ENCODE data around the gene LEKR1. TPM values are rescaled to one million over a fixed set of nuclear protein-coding genes. Genes with fewer than 3 reads are reported as not detected.
A peak's percentile ranks its signal among the peaks of the same experiment; 100 is the strongest.

The LEKR1 gene
- total RNA-seq, 2 experiments from 2014 or later = 0.68 to 0.81 TPM

DNA sequence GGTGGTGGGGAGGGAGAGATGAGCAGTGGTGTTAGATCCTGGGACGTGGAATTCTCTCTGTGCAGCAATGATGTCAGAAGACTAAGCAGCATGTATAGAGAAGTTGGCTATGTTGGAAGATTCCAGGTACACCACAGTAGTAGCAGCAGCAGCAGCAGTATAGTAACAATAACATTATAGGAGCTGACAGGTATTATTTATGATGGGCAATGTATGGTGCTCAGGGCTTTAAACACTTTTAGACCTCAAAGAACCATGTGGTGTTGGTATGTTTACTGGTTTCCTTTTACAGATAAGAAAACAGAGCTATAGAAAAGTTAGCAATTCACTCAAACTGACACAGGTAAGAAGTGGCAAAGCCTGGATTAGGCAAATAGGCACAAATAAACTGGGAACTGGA, 229.9 kb downstream of the LEKR1 start:
- no peaks in the 10 kb centered on the region for H3K36me3 Mint-ChIP-seq (ENCODE audit: low read depth)
- no peak for ATAC-seq
- H3K9me3 Mint-ChIP-seq (ENCODE audit: insufficient read depth) = no peaks in the 10 kb centered on the region
- POLR2A ChIA-PET = no interaction called here
- CTCF ChIA-PET = interaction anchor here (0.7 kb wide), 1 partner anchor 30 kb away, joined by 3 read pairs; no protein-coding TSS in a partner anchor
- no peak overlapping the region for H3K4me3 Mint-ChIP-seq
- H3K27me3 Mint-ChIP-seq (ENCODE audit: low read depth) = peaks cover 6% of the 10 kb centered on the region
- H3K4me1 Mint-ChIP-seq (ENCODE audit: low read depth) = no peaks in the 10 kb centered on the region
- no peak for DNase-seq
- no peak overlapping the region for H3K27ac Mint-ChIP-seq

DNA sequence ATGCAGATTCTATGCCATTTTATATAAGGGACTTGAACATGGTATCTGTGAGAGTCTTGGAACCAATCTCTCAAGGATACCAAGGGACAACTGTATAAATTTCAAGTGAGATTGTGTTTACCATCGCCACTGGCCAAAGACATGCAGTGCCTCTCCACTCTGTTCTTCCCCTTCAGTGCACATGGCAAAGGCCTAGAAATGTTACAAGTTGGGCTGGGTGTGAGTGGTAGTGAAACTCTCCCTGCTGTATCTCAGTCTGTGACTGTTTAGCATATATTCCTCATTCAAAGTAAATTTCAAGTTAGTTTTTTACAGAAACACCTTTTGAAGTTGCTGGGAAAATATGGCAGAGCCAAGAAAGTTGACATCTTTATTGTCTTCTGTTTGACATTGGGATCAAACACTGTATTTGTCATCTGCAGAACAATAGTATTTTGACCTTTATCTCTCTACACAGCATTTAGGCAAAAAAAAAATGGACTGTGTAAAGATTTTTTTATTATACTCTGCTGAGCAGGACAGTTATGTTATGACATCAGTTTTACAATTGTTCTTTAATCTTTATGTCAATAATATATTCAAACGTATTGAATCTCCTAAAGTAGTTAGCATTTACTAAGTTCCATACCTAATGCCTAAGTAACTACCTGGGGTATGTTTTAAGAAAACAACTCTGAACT, 232.4 kb downstream of the LEKR1 start:
- Mint-ChIP-seq H3K9me3 (ENCODE audit: insufficient read depth) (no peaks in the 10 kb centered on the region), H3K27me3 (ENCODE audit: low read depth) (peaks cover 5% of the 10 kb centered on the region), H3K36me3 (ENCODE audit: low read depth) (no peaks in the 10 kb centered on the region), H3K4me1 (ENCODE audit: low read depth) (no peaks in the 10 kb centered on the region), H3K4me3 (no peak overlapping the region), H3K27ac (no peak overlapping the region)
- DNase-seq = no peak
- no peak for ATAC-seq
- ChIA-PET POLR2A (no interaction called here), CTCF (no interaction called here)

DNA sequence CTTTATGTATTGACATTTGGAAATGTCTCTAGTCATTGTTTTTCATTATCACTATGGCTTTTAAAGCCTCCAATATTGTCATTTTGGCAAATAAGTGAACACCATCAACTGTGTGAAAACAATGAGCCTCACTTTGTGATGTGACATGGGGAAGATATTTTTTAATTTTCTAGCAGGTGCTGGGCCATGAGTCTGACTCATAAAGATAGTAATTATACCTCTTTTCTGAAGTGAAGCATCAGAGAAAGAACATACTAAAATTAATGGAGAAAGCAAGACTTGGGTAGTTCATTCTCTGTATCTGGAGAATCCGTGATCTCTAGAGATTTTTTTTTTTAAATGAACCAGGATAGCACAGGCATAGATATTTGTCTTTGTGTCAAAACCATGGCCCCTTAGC, 233.0 kb downstream of the LEKR1 start:
- CTCF ChIA-PET = no interaction called here
- DNase-seq (no peak), ATAC-seq (no peak)
- Mint-ChIP-seq H3K27ac (no peak overlapping the region), H3K4me3 (no peak overlapping the region), H3K4me1 (ENCODE audit: low read depth) (no peaks in the 10 kb centered on the region), H3K9me3 (ENCODE audit: insufficient read depth) (no peaks in the 10 kb centered on the region), H3K36me3 (ENCODE audit: low read depth) (no peaks in the 10 kb centered on the region), H3K27me3 (ENCODE audit: low read depth) (peaks cover 5% of the 10 kb centered on the region)
- POLR2A ChIA-PET = no interaction called here

DNA sequence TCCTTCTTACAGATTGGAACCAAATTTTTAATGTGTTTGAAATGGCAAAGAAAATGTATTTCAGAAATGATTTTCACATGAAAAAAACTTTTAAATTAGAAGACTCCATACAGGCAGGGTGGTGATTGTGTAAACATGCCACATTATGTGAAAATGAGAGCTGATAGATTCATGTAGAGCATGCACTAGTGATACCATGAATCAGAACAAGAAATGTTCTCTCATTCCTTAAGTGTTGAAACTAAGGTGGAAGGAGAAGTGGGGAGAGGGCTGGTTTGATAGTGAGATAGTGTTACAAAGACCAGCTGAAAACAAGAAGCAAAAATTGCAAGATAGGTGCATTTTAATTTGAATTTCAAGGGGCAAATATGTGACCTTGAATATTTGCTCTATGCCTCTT, 233.5 kb downstream of the LEKR1 start:
- no peak overlapping the region for H3K27ac Mint-ChIP-seq
- ATAC-seq = no peak
- H3K4me3 Mint-ChIP-seq = no peak overlapping the region
- POLR2A ChIA-PET = no interaction called here
- H3K9me3 Mint-ChIP-seq (ENCODE audit: insufficient read depth) = no peaks in the 10 kb centered on the region
- no peaks in the 10 kb centered on the region for H3K4me1 Mint-ChIP-seq (ENCODE audit: low read depth)
- H3K27me3 Mint-ChIP-seq (ENCODE audit: low read depth) = peaks cover 5% of the 10 kb centered on the region
- CTCF ChIA-PET = no interaction called here
- H3K36me3 Mint-ChIP-seq (ENCODE audit: low read depth) = no peaks in the 10 kb centered on the region
- DNase-seq = no peak

DNA sequence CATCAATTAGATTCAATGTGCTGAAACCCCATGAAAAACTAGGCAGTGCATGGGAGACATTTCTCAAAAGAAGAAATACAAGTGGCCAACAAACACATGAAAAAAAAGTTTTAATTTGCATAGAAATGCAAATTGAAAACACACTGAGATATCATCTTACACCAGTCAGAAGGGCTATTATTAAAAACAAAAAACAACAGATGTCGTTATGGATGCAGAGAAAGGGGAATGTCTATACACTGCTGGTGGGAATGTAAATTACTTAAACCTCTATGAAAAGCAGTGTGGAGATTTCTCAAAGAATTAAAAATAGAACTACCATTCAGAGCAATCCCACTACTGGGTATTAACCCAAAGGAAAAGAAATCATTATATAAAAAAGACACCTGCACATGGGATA, 235.1 kb downstream of the LEKR1 start:
- no peak for DNase-seq
- Mint-ChIP-seq H3K36me3 (ENCODE audit: low read depth) (no peaks in the 10 kb centered on the region), H3K27me3 (ENCODE audit: low read depth) (peaks cover 4% of the 10 kb centered on the region), H3K4me1 (ENCODE audit: low read depth) (peaks cover 2% of the 10 kb centered on the region), H3K4me3 (no peak overlapping the region), H3K27ac (no peak overlapping the region), H3K9me3 (ENCODE audit: insufficient read depth) (no peaks in the 10 kb centered on the region)
- no peak for ATAC-seq
- ChIA-PET POLR2A (no interaction called here), CTCF (no interaction called here)

DNA sequence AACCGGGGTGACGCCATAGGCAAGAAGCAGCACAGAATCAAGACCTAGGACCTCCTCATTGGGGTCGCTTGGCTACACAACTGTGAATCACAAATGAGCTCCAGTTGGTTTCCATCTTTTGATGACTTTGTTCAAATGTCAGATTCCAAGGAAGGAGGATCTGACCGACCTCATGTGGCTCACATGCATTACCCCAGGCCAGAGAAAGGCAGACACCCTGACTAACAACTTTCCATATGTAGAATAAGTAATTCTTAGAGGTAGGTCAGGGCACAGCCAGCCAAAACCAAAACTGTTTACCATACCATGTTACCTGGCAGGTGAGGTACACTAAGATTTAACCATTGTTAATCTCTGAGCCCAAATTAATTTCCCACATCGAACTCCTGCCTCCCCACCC, 237.3 kb downstream of the LEKR1 start:
- Mint-ChIP-seq H3K4me1 (ENCODE audit: low read depth) (peaks cover 21% of the 10 kb centered on the region), H3K9me3 (ENCODE audit: insufficient read depth) (no peaks in the 10 kb centered on the region), H3K4me3 (no peak overlapping the region), H3K27ac (no peak overlapping the region), H3K36me3 (ENCODE audit: low read depth) (no peaks in the 10 kb centered on the region), H3K27me3 (ENCODE audit: low read depth) (peaks cover 2% of the 10 kb centered on the region)
- ChIA-PET POLR2A (no interaction called here), CTCF (interaction anchor here (1.1 to 1.3 kb wide), 2 partner anchors 68 to 387 kb away, joined by 3 read pairs; no protein-coding TSS in a partner anchor)
- no peak for DNase-seq
- no peak for ATAC-seq

DNA sequence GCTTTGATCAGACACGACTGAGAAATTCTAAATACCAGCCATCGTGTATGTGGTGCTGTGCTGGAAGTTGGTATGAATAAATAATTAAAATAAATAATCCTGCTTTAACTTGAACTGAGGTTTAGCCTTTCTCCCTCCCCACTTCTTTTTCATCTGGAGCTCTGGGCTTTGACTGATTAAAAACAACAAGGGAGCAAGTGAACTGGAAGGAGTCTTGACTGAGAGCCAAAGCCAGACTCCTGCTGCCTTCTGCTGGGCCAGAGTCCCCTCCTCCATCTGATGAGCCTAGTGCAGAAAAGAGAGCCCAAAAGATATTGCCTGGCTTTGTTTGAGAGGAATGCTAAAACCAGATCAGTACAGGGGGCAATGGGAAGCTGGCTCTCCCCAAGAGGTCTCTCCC, 237.8 kb downstream of the LEKR1 start:
- POLR2A ChIA-PET = no interaction called here
- Mint-ChIP-seq H3K27me3 (ENCODE audit: low read depth) (peaks cover 2% of the 10 kb centered on the region), H3K36me3 (ENCODE audit: low read depth) (no peaks in the 10 kb centered on the region), H3K4me1 (ENCODE audit: low read depth) (peaks cover 24% of the 10 kb centered on the region), H3K27ac (no peak overlapping the region), H3K4me3 (no peak overlapping the region), H3K9me3 (ENCODE audit: insufficient read depth) (no peaks in the 10 kb centered on the region)
- ATAC-seq (no peak), DNase-seq (no peak)
- CTCF ChIA-PET = interaction anchor here (1.1 to 1.3 kb wide), 2 partner anchors 67 to 388 kb away, joined by 3 read pairs; no protein-coding TSS in a partner anchor

DNA sequence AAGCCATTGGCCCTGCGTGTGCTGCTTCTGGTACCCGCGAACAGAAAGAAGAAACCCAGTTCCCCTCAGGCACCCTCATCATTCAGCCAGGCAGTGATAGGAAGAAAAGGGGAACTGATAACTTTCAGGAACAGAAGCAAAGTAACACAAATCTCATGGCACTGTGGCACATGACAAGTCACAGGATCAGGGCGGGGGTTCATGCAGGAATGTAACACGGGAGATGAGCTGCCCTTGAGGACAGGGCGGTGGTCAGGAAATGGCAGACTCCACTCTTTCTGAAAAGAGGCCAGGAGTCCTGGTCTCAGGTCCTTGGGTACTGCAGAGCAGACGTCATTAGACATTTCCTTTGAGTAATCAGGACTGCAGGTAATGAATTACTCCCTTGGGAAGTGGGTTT, 238.2 kb downstream of the LEKR1 start:
- no peaks in the 10 kb centered on the region for H3K36me3 Mint-ChIP-seq (ENCODE audit: low read depth)
- peaks cover 2% of the 10 kb centered on the region for H3K27me3 Mint-ChIP-seq (ENCODE audit: low read depth)
- POLR2A ChIA-PET = no interaction called here
- no peaks in the 10 kb centered on the region for H3K9me3 Mint-ChIP-seq (ENCODE audit: insufficient read depth)
- peaks cover 24% of the 10 kb centered on the region for H3K4me1 Mint-ChIP-seq (ENCODE audit: low read depth)
- CTCF ChIA-PET = interaction anchor here (3.4 kb wide), 1 partner anchor 17 kb away, joined by 19 read pairs; no protein-coding TSS in a partner anchor
- DNase-seq = no peak
- no peak overlapping the region for H3K4me3 Mint-ChIP-seq
- no peak for ATAC-seq
- peak overlapping the region; percentile 2 for H3K27ac Mint-ChIP-seq

DNA sequence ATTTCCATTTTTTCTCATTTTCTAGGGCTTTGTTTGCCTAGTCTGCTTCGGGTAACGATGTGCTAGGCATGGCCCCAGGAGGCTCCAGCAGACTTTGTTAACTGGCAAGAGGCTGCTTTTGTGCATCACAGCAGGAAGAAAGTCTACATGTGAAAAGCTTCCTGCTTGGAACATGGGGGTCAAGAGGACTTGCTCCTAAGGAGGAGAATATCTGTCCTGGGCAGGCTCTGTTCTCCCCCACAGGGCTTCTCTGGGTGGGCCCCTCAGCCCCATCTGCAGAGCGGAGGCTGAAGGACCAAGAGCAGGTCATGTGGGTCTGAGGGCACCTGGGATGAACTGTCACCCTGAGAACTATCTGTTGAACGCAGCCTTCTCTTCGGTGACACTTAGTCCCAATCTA, 239.0 kb downstream of the LEKR1 start:
- peaks cover 24% of the 10 kb centered on the region for H3K4me1 Mint-ChIP-seq (ENCODE audit: low read depth)
- no peaks in the 10 kb centered on the region for H3K36me3 Mint-ChIP-seq (ENCODE audit: low read depth)
- H3K9me3 Mint-ChIP-seq (ENCODE audit: insufficient read depth) = no peaks in the 10 kb centered on the region
- ChIA-PET CTCF (interaction anchor here (3.4 kb wide), 1 partner anchor 16 kb away, joined by 19 read pairs; no protein-coding TSS in a partner anchor), POLR2A (no interaction called here)
- no peak overlapping the region for H3K27ac Mint-ChIP-seq
- no peak for DNase-seq
- H3K27me3 Mint-ChIP-seq (ENCODE audit: low read depth) = peaks cover 2% of the 10 kb centered on the region
- no peak for ATAC-seq
- no peak overlapping the region for H3K4me3 Mint-ChIP-seq

DNA sequence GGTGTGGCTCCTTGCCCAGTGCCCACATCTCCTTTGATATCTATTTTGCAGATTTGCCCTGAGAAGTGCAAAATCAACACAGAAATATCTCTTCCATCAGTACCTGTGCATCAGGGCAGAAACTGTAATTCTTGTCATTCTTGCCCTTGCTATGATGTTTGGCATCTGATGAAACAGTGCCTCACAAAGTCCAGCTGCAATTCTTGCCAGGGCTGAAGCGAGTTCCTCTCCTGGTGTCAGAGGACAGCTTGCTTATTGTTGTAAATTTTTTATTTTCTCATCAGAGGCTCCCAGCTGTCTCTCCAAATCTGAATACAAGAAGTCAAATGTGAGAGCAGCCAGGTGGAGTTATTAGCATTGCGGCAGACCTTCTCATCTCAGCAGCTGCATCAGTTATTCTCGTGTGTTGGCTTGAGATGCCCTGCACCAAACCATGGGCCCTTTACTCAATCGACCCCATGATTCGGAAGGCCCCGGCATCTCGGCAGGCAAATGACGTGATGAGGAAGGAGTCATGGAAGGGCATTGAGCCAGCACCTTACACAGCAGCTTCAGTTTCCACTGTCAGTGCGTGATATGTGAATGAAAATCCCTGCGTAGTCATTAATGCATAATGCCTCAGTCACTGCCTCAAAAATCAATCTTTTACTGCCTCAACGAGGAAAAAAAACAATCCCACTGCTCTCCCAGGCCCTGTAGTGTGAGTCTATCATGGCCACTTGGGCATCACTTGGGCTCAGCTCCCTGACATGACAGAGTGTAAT, 240.4 kb downstream of the LEKR1 start:
- ChIA-PET POLR2A (interaction anchor here (1.1 kb wide), 1 partner anchor 22 kb away, joined by 6 read pairs; no protein-coding TSS in a partner anchor), CTCF (interaction anchor here (0.8 to 3.4 kb wide), 5 partner anchors 15 to 914 kb away, joined by 3 to 19 read pairs (median 4); no protein-coding TSS in a partner anchor)
- Mint-ChIP-seq H3K9me3 (ENCODE audit: insufficient read depth) (no peaks in the 10 kb centered on the region), H3K4me1 (ENCODE audit: low read depth) (peaks cover 24% of the 10 kb centered on the region), H3K27ac (peak overlapping the region; percentile 7), H3K27me3 (ENCODE audit: low read depth) (peaks cover 3% of the 10 kb centered on the region), H3K4me3 (no peak overlapping the region), H3K36me3 (ENCODE audit: low read depth) (no peaks in the 10 kb centered on the region)
- no peak for DNase-seq
- no peak for ATAC-seq

DNA sequence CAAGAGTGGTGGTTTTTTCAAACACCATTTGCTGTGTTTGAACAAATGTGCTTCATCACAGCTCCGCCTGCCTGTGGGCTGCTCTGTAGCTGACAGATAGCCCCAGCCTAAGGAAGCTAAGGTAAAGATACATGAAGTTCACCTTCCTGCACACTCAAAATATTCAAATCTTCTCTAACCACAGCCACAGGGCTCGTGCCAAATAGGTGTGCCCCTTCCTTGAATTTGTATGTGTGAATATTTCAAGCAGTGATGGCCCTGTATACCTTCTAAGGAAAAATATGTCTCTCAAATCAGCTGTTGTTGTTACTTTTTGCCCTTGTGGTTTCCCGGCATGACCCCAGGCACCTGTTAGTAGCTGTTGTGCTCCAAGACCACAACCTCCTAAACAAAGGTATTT, 241.0 kb downstream of the LEKR1 start:
- Mint-ChIP-seq H3K4me1 (ENCODE audit: low read depth) (peaks cover 24% of the 10 kb centered on the region), H3K36me3 (ENCODE audit: low read depth) (no peaks in the 10 kb centered on the region), H3K4me3 (no peak overlapping the region), H3K27ac (peak overlapping the region; percentile 7), H3K9me3 (ENCODE audit: insufficient read depth) (no peaks in the 10 kb centered on the region), H3K27me3 (ENCODE audit: low read depth) (peaks cover 3% of the 10 kb centered on the region)
- DNase-seq (peak; percentile 37), ATAC-seq (peak; percentile 65)
- POLR2A ChIA-PET = interaction anchor here (1.1 kb wide), 1 partner anchor 22 kb away, joined by 6 read pairs; no protein-coding TSS in a partner anchor
- CTCF ChIA-PET = interaction anchor here (0.8 to 3.4 kb wide), 5 partner anchors 9 to 915 kb away, joined by 3 to 19 read pairs (median 4); no protein-coding TSS in a partner anchor

DNA sequence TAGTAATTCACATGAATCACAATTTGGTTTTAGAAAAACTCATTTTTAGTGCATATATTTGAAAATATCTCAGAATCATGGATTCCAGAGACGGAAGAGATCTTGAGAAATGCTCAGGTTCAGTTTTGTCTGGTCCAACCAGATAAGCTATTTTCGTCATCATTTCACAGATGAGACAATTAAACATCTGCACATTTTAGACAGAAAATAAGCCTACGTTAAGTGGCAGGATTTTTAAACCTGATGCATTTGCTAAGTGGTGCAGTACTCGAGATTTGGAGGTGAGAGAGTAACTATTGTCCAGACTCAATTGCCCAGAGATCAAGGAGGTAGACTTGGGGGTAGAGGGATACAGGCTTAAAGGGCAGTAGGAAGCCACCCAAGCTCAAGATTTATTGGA, 243.3 kb downstream of the LEKR1 start:
- Mint-ChIP-seq H3K36me3 (ENCODE audit: low read depth) (no peaks in the 10 kb centered on the region), H3K27me3 (ENCODE audit: low read depth) (peaks cover 3% of the 10 kb centered on the region), H3K27ac (no peak overlapping the region), H3K9me3 (ENCODE audit: insufficient read depth) (no peaks in the 10 kb centered on the region), H3K4me3 (no peak overlapping the region), H3K4me1 (ENCODE audit: low read depth) (peaks cover 24% of the 10 kb centered on the region)
- no peak for DNase-seq
- CTCF ChIA-PET = interaction anchor here (0.8 to 1.5 kb wide), 2 partner anchors 13 kb away, joined by 3 to 6 read pairs; no protein-coding TSS in a partner anchor
- POLR2A ChIA-PET = interaction anchor here (0.6 to 0.7 kb wide), 2 partner anchors 79 to 90 kb away, joined by 3 read pairs; partner anchors contain the start of gene CCNL1
- ATAC-seq = no peak

Measured in activated CD8-positive, alpha-beta T cell treated with anti-CD3 and anti-CD28 coated beads, Interleukin-2, amount 10 ng/mL, durations not matched to agents 7 days and 5 days (primary cell).